Mesothelial cell of epicardium (in vitro differentiated cells): ENCODE data around the gene RLBP1. TPM values are rescaled to one million over a fixed set of nuclear protein-coding genes. Genes with fewer than 3 reads are reported as not detected.

Experiments used
- DNase-seq, 2 experiments: peaks; one replicate each; pipeline ENCODE4 v3.0.0; 2021; ENCODE audit warnings: low spot score in 2 of 2; ENCODE audit not compliant: unreplicated experiment in 2 of 2
- H3K27ac Mint-ChIP-seq: 2 replicates; pipeline ENCODE4 v1.8.0; 2021; ENCODE audit warnings: mixed read lengths
- H3K27me3 Mint-ChIP-seq: 2 replicates; pipeline ENCODE4 v1.8.0; 2021; ENCODE audit warnings: low read depth, mixed read lengths
- H3K36me3 Mint-ChIP-seq: 2 replicates; pipeline ENCODE4 v1.8.0; 2021; ENCODE audit warnings: mixed read lengths
- H3K4me1 Mint-ChIP-seq: 2 replicates; pipeline ENCODE4 v1.8.0; 2021; ENCODE audit warnings: mixed read lengths
- H3K4me3 Mint-ChIP-seq: 2 replicates; pipeline ENCODE4 v1.8.0; 2021; ENCODE audit warnings: mild to moderate bottlenecking, moderate library complexity, mixed read lengths
- H3K9me3 Mint-ChIP-seq: 2 replicates; pipeline ENCODE4 v1.8.0; 2021; ENCODE audit warnings: mixed read lengths
- total RNA-seq: library from RNA; stranded (reverse); gene quantifications from 3 replicates; pipeline ENCODE4 v1.2.1, GENCODE V29; 2021
- TF ChIP-seq, protein P1 (sequence below): fragments of 200-600 bp; sonication (generic); IDR thresholded peaks from one replicate; pipeline ENCODE4 v1.5.0; 2021; ENCODE audit warnings: antibody characterized with exemption; ENCODE audit not compliant: unreplicated experiment

The RLBP1 gene
- total RNA-seq, 1 donor from 2014 or later: not detected

DNA sequence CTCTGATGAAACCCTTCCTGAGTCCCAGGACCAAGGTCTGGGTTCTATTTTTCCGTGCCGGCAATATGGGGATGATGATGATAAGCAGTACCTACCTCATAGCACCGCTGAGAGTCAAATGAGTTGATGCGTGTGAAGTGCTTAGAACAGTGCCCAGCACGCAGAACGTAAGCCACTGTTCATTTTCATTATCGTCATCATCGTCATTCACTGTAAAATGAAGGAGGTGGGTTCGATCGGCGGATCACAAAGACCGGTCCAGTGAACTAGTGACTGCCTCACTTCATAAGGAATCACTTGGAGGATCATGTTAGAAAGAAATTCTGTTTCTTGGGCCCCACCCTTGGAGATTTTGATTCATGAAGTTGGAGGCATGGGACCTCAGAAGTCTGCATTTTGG is 44.3 kb downstream of the RLBP1 start:
- Mint-ChIP-seq H3K27me3 (no peaks in the 10 kb centered on the region), H3K4me1 (peaks cover 5% of the 10 kb centered on the region), H3K27ac (no peak overlapping the region), H3K36me3 (peaks cover 8% of the 10 kb centered on the region), H3K4me3 (no peak overlapping the region), H3K9me3 (no peaks in the 10 kb centered on the region)
- DNase-seq: no peak
- TF ChIP-seq, protein P1, sequence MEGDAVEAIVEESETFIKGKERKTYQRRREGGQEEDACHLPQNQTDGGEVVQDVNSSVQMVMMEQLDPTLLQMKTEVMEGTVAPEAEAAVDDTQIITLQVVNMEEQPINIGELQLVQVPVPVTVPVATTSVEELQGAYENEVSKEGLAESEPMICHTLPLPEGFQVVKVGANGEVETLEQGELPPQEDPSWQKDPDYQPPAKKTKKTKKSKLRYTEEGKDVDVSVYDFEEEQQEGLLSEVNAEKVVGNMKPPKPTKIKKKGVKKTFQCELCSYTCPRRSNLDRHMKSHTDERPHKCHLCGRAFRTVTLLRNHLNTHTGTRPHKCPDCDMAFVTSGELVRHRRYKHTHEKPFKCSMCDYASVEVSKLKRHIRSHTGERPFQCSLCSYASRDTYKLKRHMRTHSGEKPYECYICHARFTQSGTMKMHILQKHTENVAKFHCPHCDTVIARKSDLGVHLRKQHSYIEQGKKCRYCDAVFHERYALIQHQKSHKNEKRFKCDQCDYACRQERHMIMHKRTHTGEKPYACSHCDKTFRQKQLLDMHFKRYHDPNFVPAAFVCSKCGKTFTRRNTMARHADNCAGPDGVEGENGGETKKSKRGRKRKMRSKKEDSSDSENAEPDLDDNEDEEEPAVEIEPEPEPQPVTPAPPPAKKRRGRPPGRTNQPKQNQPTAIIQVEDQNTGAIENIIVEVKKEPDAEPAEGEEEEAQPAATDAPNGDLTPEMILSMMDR: no peak

GRCh38 chr15:89175617-89176191 is 45.7 kb downstream of the RLBP1 start:
- Mint-ChIP-seq H3K27ac (no peak overlapping the region), H3K9me3 (no peaks in the 10 kb centered on the region)

DNA sequence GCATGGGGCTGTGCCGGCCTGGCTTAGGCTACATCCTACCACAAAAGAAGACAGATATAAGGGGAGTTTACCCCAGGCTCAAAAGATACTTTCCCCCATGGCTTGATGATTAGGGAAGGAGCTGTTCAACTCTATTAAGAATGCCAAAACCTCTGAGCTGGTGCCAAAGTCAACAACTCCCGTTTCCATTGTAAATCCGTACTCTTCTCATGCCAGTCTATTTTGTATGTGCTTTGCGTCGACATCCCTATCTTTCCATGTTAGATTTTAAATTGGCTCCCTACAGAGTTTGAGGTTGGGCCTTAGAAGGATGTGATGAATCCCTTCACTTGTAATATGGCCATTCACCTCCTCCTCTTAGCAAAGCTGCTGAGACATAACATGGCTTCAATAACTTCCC is 46.9 kb downstream of the RLBP1 start:
- TF ChIP-seq, protein P1: no peak
- Mint-ChIP-seq H3K4me1 (peaks cover 5% of the 10 kb centered on the region), H3K36me3 (peaks cover 7% of the 10 kb centered on the region), H3K27me3 (no peaks in the 10 kb centered on the region), H3K9me3 (no peaks in the 10 kb centered on the region), H3K27ac (no peak overlapping the region), H3K4me3 (no peak overlapping the region)
- no peak for DNase-seq

More at GRCh38 chr15:89175617-89176191, 45.7 kb downstream of the RLBP1 start:
- Mint-ChIP-seq H3K27me3 (no peaks in the 10 kb centered on the region), H3K4me3 (no peak overlapping the region), H3K4me1 (peaks cover 5% of the 10 kb centered on the region), H3K36me3 (peaks cover 5% of the 10 kb centered on the region)
- TF ChIP-seq, protein P1: no peak
- DNase-seq: no peak

GRCh38 chr15:89172921-89173320 is 48.5 kb downstream of the RLBP1 start:
- Mint-ChIP-seq H3K4me3 (no peak overlapping the region), H3K36me3 (peaks cover 7% of the 10 kb centered on the region), H3K4me1 (peaks cover 7% of the 10 kb centered on the region), H3K27me3 (no peaks in the 10 kb centered on the region), H3K27ac (no peak overlapping the region), H3K9me3 (no peaks in the 10 kb centered on the region)
- DNase-seq: no peak
- TF ChIP-seq, protein P1: no peak

DNA sequence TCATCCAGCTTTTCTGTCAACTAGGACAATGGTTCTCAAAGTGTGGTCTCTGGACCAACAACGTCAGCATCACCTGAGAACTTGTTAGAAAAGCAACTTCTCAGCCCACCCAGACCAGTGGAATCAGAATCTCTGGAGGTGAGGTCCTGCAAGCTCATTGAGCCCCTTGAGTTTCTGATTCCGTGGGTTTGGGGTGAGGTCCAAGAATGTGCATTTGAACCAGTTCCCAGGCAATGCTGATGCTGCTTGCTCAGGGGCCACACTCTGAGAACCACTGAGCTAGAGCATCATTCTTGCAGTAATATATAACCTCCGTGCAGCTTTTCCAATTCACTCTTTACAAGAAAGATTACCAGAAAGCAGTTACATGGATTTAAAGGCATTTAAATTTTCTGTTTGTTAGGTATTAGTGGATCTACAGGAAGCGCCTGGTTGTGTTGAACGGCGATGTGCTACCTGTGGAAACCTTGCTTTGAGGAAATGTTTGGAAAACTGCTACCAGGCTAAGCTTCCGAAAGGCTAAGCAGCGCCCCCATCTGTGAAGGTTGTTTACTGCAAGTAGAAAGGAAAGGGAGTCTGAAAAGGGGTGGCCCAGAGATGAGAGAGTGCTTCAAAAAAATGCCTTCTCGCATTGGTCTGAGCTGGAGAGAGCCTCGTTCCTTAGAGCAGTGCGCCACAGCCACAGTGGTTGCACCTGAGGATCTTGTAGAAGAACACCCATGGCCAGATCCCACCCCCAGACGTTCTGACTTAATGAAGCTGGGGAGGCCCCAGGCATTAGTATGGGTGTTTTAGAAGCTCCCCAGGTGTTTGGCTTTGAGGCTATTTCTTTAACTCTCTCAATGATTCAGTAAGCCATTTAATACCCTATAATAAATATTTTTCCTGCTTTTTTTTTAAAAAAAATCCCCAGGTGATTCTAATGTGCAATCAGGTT is 50.0 kb downstream of the RLBP1 start:
- peaks cover 10% of the 10 kb centered on the region for H3K4me1 Mint-ChIP-seq
- no peak overlapping the region for H3K4me3 Mint-ChIP-seq
- DNase-seq: no peak
- no peaks in the 10 kb centered on the region for H3K9me3 Mint-ChIP-seq
- H3K27me3 Mint-ChIP-seq: no peaks in the 10 kb centered on the region
- TF ChIP-seq, protein P1: peak; percentile 66
- H3K27ac Mint-ChIP-seq: no peak overlapping the region
- peaks cover 3% of the 10 kb centered on the region for H3K36me3 Mint-ChIP-seq
